Measurements from ENCODE around the gene DNLZ. TPM values are rescaled to one million over a fixed set of nuclear protein-coding genes. Genes with fewer than 3 reads are reported as not detected.

The DNLZ gene
- total and polyA plus RNA-seq, 2 donors (not counting 1 experiment from before 2014, with no cell fraction given), result 23.0 to 42.0 TPM

- ATAC-seq (ENCODE audit: low read depth) (no peak), DNase-seq (no peak)
- 84% methylated on average over 18 of the region's 18 CpGs for WGBS (ENCODE audit: insufficient coverage)
- Histone ChIP-seq H3K4me2 (replicated peaks; ENCODE audit: low read depth, low read length, poor library complexity, severe bottlenecking) (no peak overlapping the region), H3K4me1 (ENCODE audit: control insufficient read depth in 2 of 2, insufficient read depth in 2 of 2, low read length in 2 of 2) (peaks cover 47 to 51% of the 10 kb centered on the region in 2 donors), H2AFZ (ENCODE audit: insufficient read depth, low read depth, low read length, poor library complexity, severe bottlenecking) (no peak overlapping the region), H3K4me3 (ENCODE audit: control extremely low read depth in 1 of 5, extremely low read depth in 1 of 5, insufficient read depth in 1 of 5, low read depth in 2 of 5, low read length in 4 of 5) (no peak overlapping the region), H3K9ac (ENCODE audit: low read length) (no peak overlapping the region), H3K27ac (ENCODE audit: low read length in 2 of 2) (no peak overlapping the region), H3K79me2 (ENCODE audit: control insufficient read depth, insufficient read depth, low read length) (peaks cover 4% of the 10 kb centered on the region), H3K9me3 (ENCODE audit: control extremely low read depth in 1 of 3, control insufficient read depth in 2 of 3, insufficient read depth in 1 of 3, low read length in 2 of 3) (peaks cover 0 to 27% (median 10%) of the 10 kb centered on the region in 3 donors), H4K20me1 (ENCODE audit: control insufficient read depth, insufficient read depth, low read length, poor library complexity, severe bottlenecking) (no peaks in the 10 kb centered on the region), H3K27me3 (replicated peaks in 1 of 4; ENCODE audit: control extremely low read depth in 1 of 4, control insufficient read depth in 3 of 4, insufficient read depth in 4 of 4, low read length in 3 of 4) (peaks cover 0 to 31% (median 2%) of the 10 kb centered on the region in 4 experiments), H3K36me3 (replicated peaks in 1 of 2; ENCODE audit: control extremely low read depth in 1 of 2, control insufficient read depth in 1 of 2, extremely low read depth in 1 of 2, insufficient read depth in 2 of 2, low read length in 1 of 2) (no peaks in the 10 kb centered on the region)
- Mint-ChIP-seq H3K4me1 (peaks cover 19% of the 10 kb centered on the region), H3K27me3 (peaks cover 12% of the 10 kb centered on the region), H3K27ac (no peak overlapping the region), H3K9me3 (ENCODE audit: insufficient read depth) (peaks cover 3% of the 10 kb centered on the region), H3K4me3 (no peak overlapping the region)
- intact Hi-C loops (cut with micrococcal nuclease), result no loop called here
- TF ChIP-seq CTCF (IDR thresholded peaks at IDR 0.05), result no peak
- TF ChIP-seq EZH2 (IDR thresholded peaks at IDR 0.05; ENCODE audit: borderline replicate concordance, insufficient read depth, low read depth, low read length, poor library complexity, severe bottlenecking), result no peak
- ChIA-PET CTCF (interaction anchor here (0.8 to 2.7 kb wide), 4 partner anchors 11 to 165 kb away, joined by 3 to 21 read pairs (median 4); partner anchors contain the start of genes DNLZ and GPSM1), POLR2A (interaction anchor here (0.6 kb wide), 1 partner anchor 318 kb away, joined by 3 read pairs; no protein-coding TSS in a partner anchor)
Observed at GRCh38 chr9:136313111-136314055, 50.2 kb downstream of the DNLZ start.
